Progenitor cell of endocrine pancreas (in vitro differentiated cells): Measurements from ENCODE around the gene SMCHD1. TPM values are rescaled to one million over a fixed set of nuclear protein-coding genes. Genes with fewer than 3 reads are reported as not detected.

ENCODE experiments used
- DNase-seq: peaks from one replicate; pipeline ENCODE4 v3.0.0; 2021; ENCODE audit warnings: low spot score; ENCODE audit not compliant: unreplicated experiment
- H3K27ac Mint-ChIP-seq: 2 replicates; pipeline ENCODE4 v1.8.0; 2021; ENCODE audit warnings: mild to moderate bottlenecking, moderate library complexity, mixed read lengths
- H3K27me3 Mint-ChIP-seq: 2 replicates; pipeline ENCODE4 v1.8.0; 2021; ENCODE audit warnings: mixed read lengths
- H3K36me3 Mint-ChIP-seq: 2 replicates; pipeline ENCODE4 v1.8.0; 2022; ENCODE audit warnings: mixed read lengths; ENCODE audit not compliant: insufficient read depth
- H3K4me1 Mint-ChIP-seq: 2 replicates; pipeline ENCODE4 v1.8.0; 2021; ENCODE audit warnings: low read depth, mixed read lengths
- H3K4me3 Mint-ChIP-seq: 2 replicates; pipeline ENCODE4 v1.8.0; 2021; ENCODE audit warnings: low read depth, mild to moderate bottlenecking, moderate library complexity, mixed read lengths
- H3K9me3 Mint-ChIP-seq: 2 replicates; pipeline ENCODE4 v1.8.0; 2021; ENCODE audit warnings: low read depth, mixed read lengths
- CTCF ChIP-seq: fragments of 200-600 bp; sonication (generic); IDR thresholded peaks from one replicate; pipeline ENCODE4 v1.5.0; 2021; ENCODE audit warnings: antibody characterized with exemption, mild to moderate bottlenecking; ENCODE audit not compliant: unreplicated experiment
- total RNA-seq: library from RNA; stranded (reverse); gene quantifications from 2 replicates; pipeline ENCODE4 v1.2.1, GENCODE V29; 2021

SMCHD1 gene
- total RNA-seq, 1 donor from 2014 or later: 59.2 TPM

- H3K4me1 Mint-ChIP-seq: peaks cover 7% of the 10 kb centered on the region
- H3K27ac Mint-ChIP-seq: no peak overlapping the region
- H3K36me3 Mint-ChIP-seq: no peaks in the 10 kb centered on the region
- H3K9me3 Mint-ChIP-seq: no peaks in the 10 kb centered on the region
- peaks cover 22% of the 10 kb centered on the region for H3K27me3 Mint-ChIP-seq
- H3K4me3 Mint-ChIP-seq: no peak overlapping the region
- TF ChIP-seq CTCF: no peak
- DNase-seq: no peak
Observed at GRCh38 chr18:2651981-2652380, 3.5 kb upstream of the SMCHD1 start.

- no peak overlapping the region for H3K27ac Mint-ChIP-seq
- peaks cover 22% of the 10 kb centered on the region for H3K27me3 Mint-ChIP-seq
- H3K4me1 Mint-ChIP-seq: peaks cover 20% of the 10 kb centered on the region
- no peak for DNase-seq
- H3K9me3 Mint-ChIP-seq: no peaks in the 10 kb centered on the region
- no peaks in the 10 kb centered on the region for H3K36me3 Mint-ChIP-seq
- TF ChIP-seq CTCF: no peak
- H3K4me3 Mint-ChIP-seq: no peak overlapping the region
Observed at GRCh38 chr18:2653467-2653866, 2.1 kb upstream of the SMCHD1 start.

GRCh38 chr18:2654169-2654927 is 1.2 kb upstream of the SMCHD1 start:
- H3K27me3 Mint-ChIP-seq: peaks cover 22% of the 10 kb centered on the region
- TF ChIP-seq CTCF: no peak
- no peak for DNase-seq

GRCh38 chr18:2654928-2655177 is 673 bp upstream of the SMCHD1 start:
- no peaks in the 10 kb centered on the region for H3K36me3 Mint-ChIP-seq
- no peak for TF ChIP-seq CTCF
- H3K27ac Mint-ChIP-seq: peak overlapping the region; percentile 94
- H3K4me1 Mint-ChIP-seq: peaks cover 23% of the 10 kb centered on the region
- H3K9me3 Mint-ChIP-seq: no peaks in the 10 kb centered on the region
- H3K4me3 Mint-ChIP-seq: peak overlapping the region; percentile 93
- DNase-seq: no peak
- peaks cover 22% of the 10 kb centered on the region for H3K27me3 Mint-ChIP-seq

More at GRCh38 chr18:2654169-2654927, 1.2 kb upstream of the SMCHD1 start:
- Mint-ChIP-seq H3K4me3 (peak overlapping the region; percentile 93), H3K4me1 (peaks cover 22% of the 10 kb centered on the region), H3K27ac (peak overlapping the region; percentile 94), H3K9me3 (no peaks in the 10 kb centered on the region), H3K36me3 (no peaks in the 10 kb centered on the region)

- Mint-ChIP-seq H3K4me1 (peaks cover 23% of the 10 kb centered on the region), H3K27ac (peak overlapping the region; percentile 97), H3K9me3 (no peaks in the 10 kb centered on the region), H3K4me3 (peak overlapping the region; percentile 93), H3K36me3 (peaks cover 2% of the 10 kb centered on the region), H3K27me3 (peaks cover 22% of the 10 kb centered on the region)
- peak; percentile 33 for DNase-seq
- peak; percentile 10 for TF ChIP-seq CTCF
Observed at GRCh38 chr18:2655954-2656236, 369 bp downstream of the SMCHD1 start.
